GM20000 (cell line): Measurements from ENCODE around the gene FGD5.

Source experiments
- DNase-seq: peaks from one replicate; pipeline ENCODE4 v3.0.0; 2012; ENCODE audit warnings: low spot score
- TF ChIP-seq, protein P1 (sequence below): IDR thresholded peaks from 2 replicates; pipeline ENCODE4 v1.5.1; 2012; ENCODE audit warnings: mild to moderate bottlenecking, control low read depth; ENCODE audit errors: extremely low read depth, missing control alignments

The FGD5 gene

DNA sequence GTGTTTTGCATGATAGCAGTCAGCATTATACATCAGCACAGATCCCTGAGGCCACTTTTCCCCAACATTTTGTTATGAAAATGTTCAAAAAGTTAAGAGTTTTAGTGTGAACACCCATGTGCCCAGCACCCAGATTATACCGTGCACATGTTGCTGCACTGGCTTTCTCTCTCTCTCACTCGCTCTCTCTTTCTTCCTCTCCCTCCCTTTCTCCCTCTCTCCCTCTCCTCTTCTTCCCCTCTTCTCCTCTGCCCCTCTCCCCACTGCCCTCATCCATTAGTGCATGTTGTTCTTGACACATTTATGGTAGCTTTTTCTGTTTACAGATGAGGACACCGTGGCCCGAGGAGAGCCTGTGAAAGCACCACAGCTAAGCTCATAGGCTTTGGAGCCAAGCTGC lies 7.3 kb downstream of the FGD5 start:
- DNase-seq = no peak
- TF ChIP-seq, protein P1, sequence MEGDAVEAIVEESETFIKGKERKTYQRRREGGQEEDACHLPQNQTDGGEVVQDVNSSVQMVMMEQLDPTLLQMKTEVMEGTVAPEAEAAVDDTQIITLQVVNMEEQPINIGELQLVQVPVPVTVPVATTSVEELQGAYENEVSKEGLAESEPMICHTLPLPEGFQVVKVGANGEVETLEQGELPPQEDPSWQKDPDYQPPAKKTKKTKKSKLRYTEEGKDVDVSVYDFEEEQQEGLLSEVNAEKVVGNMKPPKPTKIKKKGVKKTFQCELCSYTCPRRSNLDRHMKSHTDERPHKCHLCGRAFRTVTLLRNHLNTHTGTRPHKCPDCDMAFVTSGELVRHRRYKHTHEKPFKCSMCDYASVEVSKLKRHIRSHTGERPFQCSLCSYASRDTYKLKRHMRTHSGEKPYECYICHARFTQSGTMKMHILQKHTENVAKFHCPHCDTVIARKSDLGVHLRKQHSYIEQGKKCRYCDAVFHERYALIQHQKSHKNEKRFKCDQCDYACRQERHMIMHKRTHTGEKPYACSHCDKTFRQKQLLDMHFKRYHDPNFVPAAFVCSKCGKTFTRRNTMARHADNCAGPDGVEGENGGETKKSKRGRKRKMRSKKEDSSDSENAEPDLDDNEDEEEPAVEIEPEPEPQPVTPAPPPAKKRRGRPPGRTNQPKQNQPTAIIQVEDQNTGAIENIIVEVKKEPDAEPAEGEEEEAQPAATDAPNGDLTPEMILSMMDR = no peak

DNA sequence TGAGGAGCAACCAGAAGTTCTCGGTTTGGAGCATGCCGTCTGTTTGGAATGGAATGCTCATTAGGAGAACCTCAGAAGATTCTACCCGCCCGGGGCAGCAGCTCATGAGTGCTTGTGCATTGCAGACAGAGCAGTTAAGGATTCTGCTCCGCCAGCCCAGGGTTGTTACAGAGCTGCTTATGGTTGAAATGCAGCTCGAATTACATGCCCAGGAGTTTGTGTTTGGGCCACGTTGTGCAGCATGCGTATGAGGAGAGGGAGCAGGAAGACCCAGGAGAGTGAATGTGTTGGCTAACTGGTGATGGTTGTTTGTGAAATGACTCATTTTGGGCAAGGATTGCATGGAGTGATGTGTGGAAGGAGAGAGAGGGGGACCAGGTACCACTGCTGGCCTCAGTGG lies 9.0 kb downstream of the FGD5 start:
- TF ChIP-seq, protein P1 = no peak
- no peak for DNase-seq

DNA sequence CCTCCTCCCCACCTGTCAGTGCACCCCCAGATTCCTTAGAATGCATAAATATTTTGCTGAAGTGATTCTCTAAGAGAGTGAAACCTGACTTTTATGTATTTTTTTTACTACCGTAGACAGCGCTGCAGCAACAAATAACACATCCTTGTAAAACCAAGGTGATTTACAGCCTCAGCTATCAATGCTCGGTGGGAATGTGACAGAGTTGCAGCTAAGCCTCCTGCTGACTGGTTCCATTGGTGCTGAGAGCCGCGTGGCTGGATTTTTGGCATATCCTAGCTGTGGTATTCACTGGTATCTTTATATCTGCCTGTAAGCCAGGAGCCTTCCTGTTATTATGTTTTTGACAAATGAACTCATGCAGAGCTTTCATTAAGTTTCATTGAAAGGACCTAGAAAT lies 11.0 kb downstream of the FGD5 start:
- TF ChIP-seq, protein P1 = no peak

DNA sequence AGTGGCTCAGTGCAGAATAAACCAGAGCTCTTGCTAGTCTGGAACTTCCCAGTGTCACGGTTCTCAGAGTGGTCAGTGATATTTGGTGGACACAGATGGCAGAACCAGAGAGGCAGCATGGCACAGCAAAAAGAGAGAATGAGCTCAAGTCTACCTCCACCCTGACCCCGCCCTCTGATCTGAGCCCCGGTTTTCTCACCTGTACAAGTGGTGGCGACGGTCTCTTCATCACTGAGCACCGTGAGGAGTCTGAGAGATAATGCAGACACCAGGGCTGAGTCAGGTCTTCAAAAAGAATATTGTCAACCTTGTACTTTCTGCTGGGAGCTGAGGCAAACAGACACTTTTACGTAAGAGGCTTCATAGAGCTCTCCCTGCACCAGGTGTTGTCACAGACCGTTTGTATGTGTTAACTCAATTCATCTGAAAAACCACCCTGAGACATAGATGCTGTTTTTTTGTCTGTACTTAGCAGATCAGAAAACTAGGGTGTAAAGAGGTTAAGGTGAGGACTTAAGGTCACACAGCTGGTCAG lies 13.2 kb downstream of the FGD5 start:
- TF ChIP-seq, protein P1 = no peak
- no peak for DNase-seq

More for the DNA sequence above, 11.0 kb downstream of the FGD5 start:
- no peak for DNase-seq

DNA sequence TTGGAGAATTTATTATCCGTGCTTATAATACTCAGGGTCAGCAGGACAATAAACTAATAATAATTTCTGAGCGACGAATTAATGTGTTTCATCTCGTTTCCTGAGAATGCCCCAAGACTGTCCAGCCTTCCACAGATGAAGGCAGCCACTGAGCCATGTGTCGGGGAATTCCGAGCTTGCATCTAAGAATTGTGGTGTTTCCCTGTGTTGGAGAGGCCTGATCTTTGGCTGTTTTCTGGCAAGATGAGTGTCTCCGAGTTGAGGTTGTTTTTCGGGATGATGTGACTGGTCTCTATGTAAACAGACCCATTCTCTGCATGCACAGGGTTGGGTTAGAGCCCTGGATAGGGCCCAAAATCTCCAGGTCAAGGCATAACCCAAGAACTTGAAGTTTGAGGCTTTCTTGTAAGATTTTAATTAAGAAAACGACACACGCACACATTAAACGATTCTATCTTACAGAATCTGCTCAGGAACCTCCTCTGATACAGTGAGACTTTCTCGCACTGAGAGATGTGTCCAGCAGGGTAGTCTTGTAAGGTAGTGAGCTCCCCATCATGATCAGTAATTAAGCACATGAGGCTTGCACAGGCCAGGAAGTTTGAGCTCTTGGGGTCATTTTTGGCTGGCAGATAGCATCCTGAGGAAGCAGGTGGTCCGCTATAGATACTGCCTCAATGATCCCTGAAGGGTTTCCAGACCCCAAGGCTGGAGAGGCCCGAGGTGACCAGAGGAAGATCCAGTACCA lies 14.4 kb downstream of the FGD5 start:
- TF ChIP-seq, protein P1 = no peak

DNA sequence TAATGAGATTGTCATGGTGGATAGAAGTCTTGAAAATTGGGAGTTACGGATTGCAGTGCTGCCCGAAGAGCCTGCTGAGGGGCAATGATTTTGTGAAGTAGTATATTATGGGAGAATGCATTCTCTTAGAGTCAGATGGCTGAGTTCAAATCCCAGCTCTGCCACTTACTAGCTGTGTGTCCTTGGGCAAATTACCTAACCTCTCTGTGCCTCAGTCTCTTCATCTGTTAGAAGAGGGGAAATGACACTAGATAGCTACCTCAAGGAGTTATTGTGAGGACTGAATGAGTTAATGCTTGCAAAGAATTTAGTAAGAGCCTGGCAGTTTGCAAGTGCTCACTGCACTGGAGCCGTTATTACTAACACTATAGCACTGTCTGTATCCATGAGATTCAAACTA lies 15.4 kb downstream of the FGD5 start:
- no peak for DNase-seq
- TF ChIP-seq, protein P1 = no peak

More for the DNA sequence above, 14.4 kb downstream of the FGD5 start:
- no peak for DNase-seq

DNA sequence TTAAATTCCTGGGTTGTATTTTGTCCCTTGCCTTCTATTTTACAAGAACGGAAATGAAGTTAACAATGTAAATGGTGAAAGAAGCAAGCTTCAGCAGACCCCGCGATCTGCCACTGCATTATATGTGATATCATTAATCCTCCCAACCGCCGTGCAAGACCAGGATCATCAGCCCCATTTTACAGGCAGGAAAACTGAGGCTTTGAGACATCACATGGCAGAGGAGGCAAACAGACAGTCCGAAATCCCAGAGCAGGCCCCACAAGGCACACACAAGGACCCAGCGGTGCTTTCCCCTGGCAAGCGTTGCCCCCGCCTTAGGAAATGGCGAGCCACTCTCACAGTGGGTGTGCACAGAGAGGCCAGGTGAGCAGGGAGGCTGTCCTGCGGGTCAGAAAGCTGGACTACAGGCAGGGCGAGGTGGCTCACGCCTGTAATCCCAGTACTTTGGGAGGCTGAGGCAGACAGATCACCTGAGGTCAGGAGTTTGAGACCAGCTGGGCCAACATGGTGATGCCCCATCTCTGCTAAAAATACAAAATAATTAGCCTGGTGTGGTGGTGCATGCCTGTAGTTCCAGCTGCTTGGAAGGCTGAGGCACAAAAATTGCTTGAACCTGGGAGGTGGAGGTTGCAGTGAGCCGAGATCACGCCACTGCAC lies 16.2 kb downstream of the FGD5 start:
- no peak for DNase-seq

More for the DNA sequence above, 16.2 kb downstream of the FGD5 start:
- TF ChIP-seq, protein P1 = no peak
